SU-DHL-6 (cell line): ENCODE measurements around the gene FOCAD.

Experiments used
- CTCF ChIP-seq: fragments of 200-600 bp; sonication (generic); IDR thresholded peaks from one replicate; pipeline ENCODE4 v1.5.1; 2017; ENCODE audit warnings: antibody characterized with exemption, mild to moderate bottlenecking, low read length, moderate library complexity; ENCODE audit not compliant: insufficient read depth, poor library complexity, severe bottlenecking
- EZH2phosphoT487 ChIP-seq: fragments of 200-600 bp; sonication (generic), shearing (Covaris generic); conservative IDR thresholded peaks from 2 replicates; pipeline ENCODE4 v1.6.1; 2018; ENCODE audit warnings: mild to moderate bottlenecking, antibody characterized with exemption, low read length, moderate library complexity, mixed read lengths

- TF ChIP-seq CTCF (no peak), EZH2phosphoT487 (no peak)
Measured at GRCh38 chr9:20870115-20870514, 186.1 kb downstream of the FOCAD start.
